IgD-negative memory B cell (primary cell): ENCODE measurements around the gene CHD2. TPM values are rescaled to one million over a fixed set of nuclear protein-coding genes. Genes with fewer than 3 reads are reported as not detected.

Source experiments
- H3K27ac Mint-ChIP-seq, 3 donors: one replicate each; pipeline ENCODE4 v1.8.0; 2020 to 2022; ENCODE audit warnings: mild to moderate bottlenecking in 3 of 3, mixed read lengths in 3 of 3, moderate library complexity in 1 of 3
- H3K27me3 Mint-ChIP-seq: one replicate; pipeline ENCODE4 v1.8.0; 2021; ENCODE audit warnings: mixed read lengths
- H3K36me3 Mint-ChIP-seq: one replicate; pipeline ENCODE4 v1.8.0; 2020; ENCODE audit warnings: mild to moderate bottlenecking, mixed read lengths
- H3K4me1 Mint-ChIP-seq, 3 donors: one replicate each; pipeline ENCODE4 v1.8.0; 2020 to 2022; ENCODE audit warnings: mixed read lengths in 3 of 3, mild to moderate bottlenecking in 1 of 3
- H3K4me3 Mint-ChIP-seq, 4 donors: one replicate each; pipeline ENCODE4 v1.8.0; 2020 to 2022; ENCODE audit warnings: mild to moderate bottlenecking in 4 of 4, mixed read lengths in 4 of 4, moderate library complexity in 3 of 4
- H3K9me3 Mint-ChIP-seq, 3 donors: one replicate each; pipeline ENCODE4 v1.8.0; 2020 to 2021; ENCODE audit warnings: mixed read lengths in 3 of 3, mild to moderate bottlenecking in 1 of 3
- polyA plus RNA-seq: library from polyadenylated mRNA; unstranded; fragments of 300-500 nt; fragmentation: Illumina TruSeq; gene quantifications from one replicate; pipeline ENCODE4 v1.2.3, GENCODE V29; 2021

Gene CHD2
- polyA plus RNA-seq, 1 donor from 2014 or later: 131 TPM

DNA sequence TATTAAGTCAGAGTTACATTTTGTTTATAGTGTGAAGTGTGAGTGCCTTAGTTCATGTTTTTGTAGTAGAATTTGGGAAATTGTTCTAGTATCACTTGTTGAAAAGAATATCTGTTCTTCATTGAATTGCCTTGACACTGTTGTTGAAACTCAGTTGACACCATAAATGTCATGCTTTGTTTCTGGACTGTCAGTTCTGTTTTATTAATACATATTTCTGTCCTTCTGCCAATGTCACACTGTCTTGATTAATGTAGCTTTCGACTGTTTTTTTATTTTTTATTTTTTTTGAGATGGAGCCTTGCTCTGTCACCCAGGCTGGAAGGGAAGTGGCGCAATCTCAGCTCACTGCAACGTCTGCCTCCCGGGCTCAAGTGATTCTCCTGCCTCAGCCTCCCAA, 59.1 kb downstream of the CHD2 start:
- H3K36me3 Mint-ChIP-seq: peaks cover 12% of the 10 kb centered on the region
- H3K27ac Mint-ChIP-seq: peak overlapping the region in 2 of 3 donors; percentile 28 to 32

DNA sequence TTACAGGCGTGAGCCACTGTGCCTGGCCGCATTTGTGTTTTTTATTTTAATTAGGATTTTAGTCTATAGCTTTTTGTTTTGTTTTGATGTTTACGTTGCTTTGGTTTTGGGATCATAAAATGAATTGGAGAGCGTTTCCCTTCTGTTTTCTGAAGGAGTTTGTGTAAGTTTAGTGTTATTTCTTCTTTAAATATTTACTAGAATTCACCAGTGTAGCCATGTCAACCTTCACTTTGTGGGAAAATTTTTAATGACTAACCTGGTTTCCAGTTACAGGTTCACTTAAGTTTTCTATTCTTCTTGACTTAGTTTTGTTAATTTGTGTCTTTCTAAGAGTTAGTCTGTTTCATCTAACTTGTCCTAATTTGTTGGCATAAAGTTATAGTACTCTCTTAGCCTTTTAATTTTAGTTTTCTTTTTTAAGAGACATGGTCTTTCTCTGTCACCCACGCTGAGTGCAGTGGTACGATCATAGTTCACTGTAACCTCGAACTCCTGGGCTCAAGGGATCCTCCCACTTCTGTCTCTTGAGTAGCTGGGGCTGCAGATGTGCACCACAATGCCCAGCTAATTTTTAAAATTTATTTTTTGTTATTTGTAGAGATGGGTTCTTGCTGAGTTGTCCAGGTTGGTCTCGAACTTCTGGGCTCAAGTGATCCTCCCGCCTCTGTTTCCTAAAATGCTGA, 61.0 kb downstream of the CHD2 start:
- H3K4me3 Mint-ChIP-seq: no peak overlapping the region
- H3K27me3 Mint-ChIP-seq: no peaks in the 10 kb centered on the region
- no peak overlapping the region for H3K27ac Mint-ChIP-seq
- H3K36me3 Mint-ChIP-seq: peaks cover 14% of the 10 kb centered on the region
- H3K4me1 Mint-ChIP-seq: peaks cover 3 to 14% (median 12%) of the 10 kb centered on the region in 3 donors
- H3K9me3 Mint-ChIP-seq: no peaks in the 10 kb centered on the region

More for the DNA sequence above, 59.1 kb downstream of the CHD2 start:
- no peak overlapping the region for H3K4me3 Mint-ChIP-seq
- H3K9me3 Mint-ChIP-seq: no peaks in the 10 kb centered on the region
- peaks cover 3 to 14% (median 12%) of the 10 kb centered on the region in 3 donors for H3K4me1 Mint-ChIP-seq
- no peaks in the 10 kb centered on the region for H3K27me3 Mint-ChIP-seq

DNA sequence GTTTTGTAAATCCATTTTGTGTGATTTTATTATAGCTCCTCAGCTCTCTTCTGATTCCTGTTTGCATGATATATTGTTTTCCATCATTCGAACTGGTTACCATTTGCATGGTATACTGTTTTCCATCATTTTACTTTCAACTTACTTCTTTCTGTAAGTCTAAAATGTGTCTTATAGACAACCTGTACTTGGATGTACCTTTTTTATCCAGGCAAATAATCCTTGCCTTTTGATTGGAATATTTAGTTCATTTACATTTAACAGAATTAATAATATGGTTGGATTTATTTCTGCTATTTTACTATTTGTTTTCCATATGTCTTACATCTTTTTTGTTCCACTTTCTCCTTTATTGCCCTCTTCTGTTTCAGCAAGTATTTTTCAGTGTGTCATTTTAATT, 62.8 kb downstream of the CHD2 start:
- Mint-ChIP-seq H3K36me3 (peaks cover 14% of the 10 kb centered on the region), H3K9me3 (no peaks in the 10 kb centered on the region), H3K4me3 (no peak overlapping the region), H3K27ac (peak overlapping the region in 1 of 3 donors; percentile 76), H3K4me1 (peaks cover 3 to 12% (median 11%) of the 10 kb centered on the region in 3 donors), H3K27me3 (no peaks in the 10 kb centered on the region)

DNA sequence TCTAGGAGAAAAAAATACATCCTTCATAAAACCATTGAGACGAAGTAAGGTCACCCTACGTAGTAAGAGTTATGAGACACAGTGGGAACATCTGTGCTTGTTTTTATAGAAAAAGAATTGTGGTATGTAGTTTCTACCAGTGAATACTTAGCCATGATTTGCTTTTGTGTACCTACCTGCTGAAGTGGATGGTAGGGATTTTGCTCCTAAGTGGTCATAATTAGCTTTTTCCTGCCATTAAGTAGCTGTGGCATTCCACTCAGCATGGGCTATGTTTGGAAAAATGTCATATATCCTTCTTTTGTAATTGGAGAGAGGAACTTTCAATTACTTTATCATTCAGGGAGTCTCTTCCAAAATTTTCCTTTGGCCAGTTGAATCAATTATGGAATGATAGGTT, 63.7 kb downstream of the CHD2 start:
- Mint-ChIP-seq H3K27me3 (no peaks in the 10 kb centered on the region), H3K4me1 (peaks cover 3 to 10% (median 8%) of the 10 kb centered on the region in 3 donors), H3K9me3 (no peaks in the 10 kb centered on the region), H3K36me3 (peaks cover 14% of the 10 kb centered on the region), H3K4me3 (no peak overlapping the region), H3K27ac (no peak overlapping the region)

DNA sequence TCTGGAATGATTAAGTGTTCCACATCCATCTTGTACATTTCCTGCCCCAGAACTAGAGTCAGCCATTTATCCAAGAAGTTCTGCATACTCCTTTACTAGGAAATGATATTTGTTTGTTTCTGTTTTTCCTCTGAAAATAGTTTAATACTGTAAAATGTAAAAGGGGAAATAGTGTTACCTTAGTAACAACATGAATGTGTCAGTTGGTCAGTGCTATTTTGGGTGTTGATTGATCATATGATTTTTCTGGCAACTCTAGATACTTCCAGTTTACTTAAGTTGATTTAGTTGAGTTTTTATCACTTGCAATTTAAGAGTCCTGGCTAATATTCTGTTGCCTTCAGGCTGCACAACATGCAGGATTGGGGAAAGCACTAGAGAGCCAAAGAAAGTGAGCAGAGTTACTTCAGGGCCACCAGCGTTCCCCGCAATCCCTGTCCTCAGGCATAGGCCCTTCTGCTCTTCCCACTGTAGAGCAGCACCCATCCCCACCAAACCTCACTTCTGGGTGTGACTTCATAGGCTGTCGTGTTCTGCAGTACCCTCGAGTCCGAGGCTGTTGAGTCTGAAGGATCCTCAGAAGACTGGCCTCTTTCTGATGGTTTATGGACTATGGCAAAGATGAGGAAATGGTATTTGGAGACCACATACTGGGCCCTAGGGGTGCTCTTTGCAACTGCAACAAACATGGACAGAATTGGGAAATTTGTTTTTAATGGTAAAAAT, 69.0 kb downstream of the CHD2 start:
- peaks cover 11% of the 10 kb centered on the region for H3K36me3 Mint-ChIP-seq

DNA sequence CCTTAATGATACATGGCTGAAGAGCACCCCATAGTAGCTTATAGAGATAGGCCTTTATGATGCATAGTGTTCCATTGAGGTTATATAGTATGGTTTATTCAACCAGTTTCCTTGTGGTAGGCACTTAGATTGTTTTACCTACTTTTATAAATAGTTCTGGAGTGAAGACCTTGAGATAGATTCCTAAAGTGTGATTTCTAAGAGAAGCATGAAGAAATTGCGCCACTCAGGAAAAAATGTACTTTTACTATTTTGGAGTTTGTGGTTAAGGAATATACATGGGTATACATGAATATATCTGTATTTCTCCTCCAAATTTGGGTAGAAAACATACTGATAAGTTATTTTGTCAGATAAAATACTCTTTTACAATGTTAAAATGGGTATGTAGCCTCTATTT, 70.5 kb downstream of the CHD2 start:
- Mint-ChIP-seq H3K27me3 (no peaks in the 10 kb centered on the region), H3K36me3 (peaks cover 9% of the 10 kb centered on the region), H3K4me3 (no peak overlapping the region), H3K9me3 (no peaks in the 10 kb centered on the region), H3K27ac (no peak overlapping the region), H3K4me1 (peaks cover 2 to 12% (median 9%) of the 10 kb centered on the region in 3 donors)

More for the DNA sequence above, 69.0 kb downstream of the CHD2 start:
- Mint-ChIP-seq H3K27ac (peak overlapping the region in 2 of 3 donors; percentile 26 to 43), H3K4me3 (no peak overlapping the region), H3K9me3 (no peaks in the 10 kb centered on the region), H3K4me1 (peaks cover 2 to 12% (median 9%) of the 10 kb centered on the region in 3 donors), H3K27me3 (no peaks in the 10 kb centered on the region)

DNA sequence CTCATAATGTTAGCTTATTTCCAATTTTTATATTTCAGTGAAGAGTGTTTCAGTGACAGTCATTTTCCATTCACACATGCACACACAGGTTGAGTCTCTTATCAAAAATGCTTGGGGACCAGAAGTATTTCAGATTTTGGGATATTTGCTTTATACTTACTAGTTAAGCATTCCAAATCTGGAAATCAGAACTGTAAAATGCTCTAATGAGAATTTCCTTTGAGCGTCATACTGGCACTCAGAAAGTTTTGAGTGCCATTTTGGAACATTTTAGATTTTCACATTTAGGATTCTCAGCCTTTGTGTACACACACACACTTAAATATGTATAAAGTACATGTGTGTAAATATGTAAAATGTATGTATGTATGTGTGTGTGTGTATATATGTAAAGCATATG, 71.0 kb downstream of the CHD2 start:
- Mint-ChIP-seq H3K9me3 (no peaks in the 10 kb centered on the region), H3K27ac (no peak overlapping the region), H3K4me3 (no peak overlapping the region), H3K36me3 (peaks cover 11% of the 10 kb centered on the region), H3K4me1 (peaks cover 2 to 12% (median 9%) of the 10 kb centered on the region in 3 donors), H3K27me3 (no peaks in the 10 kb centered on the region)

DNA sequence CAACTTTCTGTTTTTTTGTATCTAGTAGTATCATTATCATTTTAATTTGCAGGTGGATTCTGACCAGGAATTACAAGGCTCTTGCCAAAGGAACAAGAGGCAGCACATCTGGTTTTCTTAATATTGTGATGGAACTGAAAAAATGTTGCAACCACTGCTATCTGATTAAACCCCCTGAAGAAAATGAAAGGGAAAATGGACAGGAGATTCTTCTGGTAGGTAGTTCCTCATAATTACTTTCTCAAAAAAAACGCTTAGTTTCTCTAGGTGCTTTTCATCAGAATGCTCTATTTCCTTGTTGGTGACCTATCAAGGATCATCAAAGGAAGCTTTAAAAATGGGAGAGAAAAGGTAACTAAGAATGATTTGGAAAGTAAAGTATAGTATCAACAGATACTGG, 71.6 kb downstream of the CHD2 start:
- H3K36me3 Mint-ChIP-seq: peaks cover 11% of the 10 kb centered on the region
- H3K27ac Mint-ChIP-seq: peak overlapping the region in 2 of 3 donors; percentile 3 to 11
- no peaks in the 10 kb centered on the region for H3K9me3 Mint-ChIP-seq
- peaks cover 2 to 12% (median 9%) of the 10 kb centered on the region in 3 donors for H3K4me1 Mint-ChIP-seq
- no peaks in the 10 kb centered on the region for H3K27me3 Mint-ChIP-seq
- no peak overlapping the region for H3K4me3 Mint-ChIP-seq

DNA sequence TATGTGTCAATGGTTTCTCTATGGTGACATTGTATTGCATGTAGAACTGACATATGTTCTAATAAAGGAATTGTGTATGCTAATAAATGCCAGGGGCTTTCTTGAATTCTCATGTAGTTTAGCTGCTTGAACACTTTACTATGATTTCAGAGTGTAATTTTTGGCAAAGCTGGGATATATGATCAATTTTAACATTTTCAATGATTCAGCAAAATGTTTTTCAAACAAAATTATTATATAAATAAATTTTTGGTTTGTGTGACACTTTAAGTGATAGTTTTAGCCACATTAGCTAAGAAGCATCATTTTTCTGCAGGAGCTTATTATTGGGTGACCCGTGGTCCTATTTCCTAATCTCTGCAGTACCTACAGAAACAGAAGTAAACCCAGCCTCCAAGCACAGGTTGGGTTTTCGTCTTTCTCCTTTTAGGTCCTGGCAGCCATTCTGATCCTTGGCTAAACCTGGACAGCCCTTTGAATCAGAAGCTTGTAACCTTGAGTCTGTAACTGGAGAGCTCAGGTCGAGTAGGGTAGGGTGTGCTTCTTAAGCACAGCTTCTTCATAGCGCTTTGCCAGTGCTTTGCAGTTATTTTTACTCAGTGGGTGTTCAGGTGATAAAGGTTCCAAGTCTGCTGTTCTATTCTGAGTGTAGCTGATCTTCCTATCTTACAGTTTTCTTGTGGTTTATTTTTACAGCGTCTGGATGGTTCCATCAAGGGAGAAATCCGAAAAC, 74.2 kb downstream of the CHD2 start:
- H3K9me3 Mint-ChIP-seq: no peaks in the 10 kb centered on the region
- H3K4me3 Mint-ChIP-seq: no peak overlapping the region
- H3K27ac Mint-ChIP-seq: peak overlapping the region in 1 of 3 donors; percentile 63
- peaks cover 10% of the 10 kb centered on the region for H3K36me3 Mint-ChIP-seq
- no peaks in the 10 kb centered on the region for H3K27me3 Mint-ChIP-seq
- peaks cover 2 to 12% (median 7%) of the 10 kb centered on the region in 3 donors for H3K4me1 Mint-ChIP-seq

DNA sequence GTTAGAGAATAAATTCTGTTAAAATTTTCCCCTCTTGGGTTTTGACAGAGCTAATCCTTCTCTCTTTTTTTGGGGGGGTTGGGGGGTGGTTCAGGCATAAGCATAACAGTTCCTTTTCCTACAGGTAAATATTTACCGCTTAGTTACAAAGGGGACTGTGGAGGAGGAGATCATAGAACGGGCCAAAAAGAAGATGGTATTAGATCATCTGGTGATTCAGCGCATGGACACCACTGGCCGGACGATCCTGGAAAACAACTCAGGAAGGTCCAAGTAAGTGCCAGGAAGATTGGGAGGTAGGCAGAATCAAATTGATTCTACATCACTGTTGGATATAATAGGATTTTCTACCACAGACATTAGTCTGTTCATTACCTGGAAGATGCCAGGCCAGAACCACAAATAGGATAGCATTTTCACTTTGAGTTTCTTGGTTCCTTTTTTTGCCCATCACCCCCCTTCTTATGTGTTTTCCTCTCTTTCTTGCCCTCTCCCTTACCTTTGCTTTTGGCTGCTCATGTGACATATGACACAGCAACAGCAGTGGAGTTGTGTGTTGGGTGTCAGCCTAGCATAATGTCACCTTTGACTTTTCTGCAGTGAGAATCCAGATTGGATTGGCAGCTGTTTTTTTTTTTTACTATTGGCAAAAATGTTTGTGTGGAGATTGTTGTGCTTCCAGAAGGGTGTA, 79.0 kb downstream of the CHD2 start:
- H3K27me3 Mint-ChIP-seq: no peaks in the 10 kb centered on the region
- no peaks in the 10 kb centered on the region for H3K9me3 Mint-ChIP-seq
- H3K27ac Mint-ChIP-seq: peak overlapping the region in 2 of 3 donors; percentile 57 to 65
- H3K4me3 Mint-ChIP-seq: no peak overlapping the region
- H3K36me3 Mint-ChIP-seq: peaks cover 6% of the 10 kb centered on the region
- no peaks in the 10 kb centered on the region for H3K4me1 Mint-ChIP-seq

DNA sequence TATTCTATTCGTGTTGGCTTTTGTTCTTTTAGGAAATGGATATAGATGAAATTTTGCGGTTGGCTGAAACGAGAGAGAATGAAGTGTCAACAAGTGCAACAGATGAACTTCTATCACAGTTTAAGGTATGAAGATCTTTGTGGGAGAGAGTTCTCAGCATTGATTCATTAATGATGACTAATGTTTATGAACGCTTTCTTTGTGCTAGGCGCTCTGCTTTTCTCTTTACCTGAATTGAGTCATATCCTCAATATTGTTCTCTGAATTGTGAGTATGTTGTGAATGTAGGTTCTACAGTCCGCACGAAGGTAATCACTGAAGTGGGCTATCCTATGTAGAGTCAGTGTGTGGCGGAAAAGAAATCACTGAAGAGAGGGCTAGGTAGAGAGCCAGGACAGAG, 81.2 kb downstream of the CHD2 start:
- Mint-ChIP-seq H3K27ac (no peak overlapping the region), H3K27me3 (no peaks in the 10 kb centered on the region), H3K4me3 (no peak overlapping the region), H3K4me1 (peaks cover 0 to 3% (median under 1%) of the 10 kb centered on the region in 3 donors), H3K36me3 (peaks cover 11% of the 10 kb centered on the region), H3K9me3 (no peaks in the 10 kb centered on the region)

DNA sequence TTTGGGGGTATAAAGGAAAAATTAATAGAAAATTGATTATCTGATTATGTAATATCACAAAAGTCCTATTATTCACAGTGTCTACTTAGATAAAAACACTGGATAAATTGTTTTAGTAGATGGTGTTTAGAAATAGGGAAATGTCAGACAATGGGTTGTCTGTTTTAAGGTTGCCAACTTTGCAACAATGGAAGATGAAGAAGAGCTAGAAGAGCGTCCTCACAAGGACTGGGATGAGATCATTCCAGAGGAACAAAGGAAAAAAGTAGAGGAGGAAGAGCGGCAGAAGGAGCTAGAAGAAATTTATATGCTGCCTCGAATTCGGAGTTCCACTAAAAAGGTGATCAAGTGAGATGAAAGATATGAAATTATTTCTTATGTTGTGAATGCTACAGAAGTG, 84.0 kb downstream of the CHD2 start:
- no peaks in the 10 kb centered on the region for H3K9me3 Mint-ChIP-seq
- no peaks in the 10 kb centered on the region for H3K27me3 Mint-ChIP-seq
- no peak overlapping the region for H3K4me3 Mint-ChIP-seq
- peak overlapping the region in 1 of 3 donors; percentile 5 for H3K27ac Mint-ChIP-seq
- H3K36me3 Mint-ChIP-seq: peaks cover 11% of the 10 kb centered on the region
- H3K4me1 Mint-ChIP-seq: peaks cover 0 to 8% (median 3%) of the 10 kb centered on the region in 3 donors

DNA sequence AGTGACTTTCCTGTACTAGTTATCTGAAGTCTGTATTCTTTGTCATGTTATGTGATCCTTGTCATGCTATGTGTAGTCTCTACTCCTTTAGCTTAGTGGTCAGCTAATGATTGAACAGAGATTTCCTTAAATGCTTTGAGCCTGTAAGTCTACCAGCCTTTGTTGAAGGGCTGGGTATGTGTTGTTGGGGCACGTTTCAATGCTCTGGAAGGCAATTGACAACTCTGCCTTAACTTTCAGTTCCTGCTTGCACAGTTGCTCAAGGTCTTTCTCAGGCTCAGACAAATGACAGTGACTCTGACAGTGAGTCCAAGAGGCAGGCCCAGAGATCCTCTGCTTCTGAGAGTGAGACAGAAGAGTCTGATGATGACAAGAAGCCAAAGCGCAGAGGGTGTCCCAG, 89.3 kb downstream of the CHD2 start:
- no peak overlapping the region for H3K27ac Mint-ChIP-seq
- peaks cover 3 to 8% (median 3%) of the 10 kb centered on the region in 3 donors for H3K4me1 Mint-ChIP-seq
- H3K9me3 Mint-ChIP-seq: no peaks in the 10 kb centered on the region
- H3K27me3 Mint-ChIP-seq: no peaks in the 10 kb centered on the region
- peaks cover 5% of the 10 kb centered on the region for H3K36me3 Mint-ChIP-seq
- H3K4me3 Mint-ChIP-seq: no peak overlapping the region

DNA sequence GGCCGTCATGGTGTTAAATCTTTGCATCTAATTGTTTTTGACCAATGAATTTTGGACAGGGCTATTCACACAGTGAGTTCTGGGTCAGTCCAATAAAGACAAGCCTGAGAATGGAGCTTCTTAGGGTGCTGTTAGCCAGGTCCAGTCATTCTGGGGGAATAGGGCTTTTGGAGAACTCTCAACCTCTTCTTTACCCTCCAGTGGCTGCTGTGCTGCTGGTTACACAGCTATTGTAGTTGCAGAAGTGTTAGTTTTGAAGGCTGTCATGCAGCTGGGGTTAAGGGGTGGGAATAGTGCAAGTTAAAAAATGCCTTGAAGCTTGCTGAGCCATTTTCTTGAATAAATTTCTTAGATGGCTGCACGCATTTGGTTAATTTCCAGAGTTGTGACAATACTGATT, 89.9 kb downstream of the CHD2 start:
- H3K36me3 Mint-ChIP-seq: peaks cover 5% of the 10 kb centered on the region
- H3K27me3 Mint-ChIP-seq: no peaks in the 10 kb centered on the region
- peaks cover 3 to 8% (median 3%) of the 10 kb centered on the region in 3 donors for H3K4me1 Mint-ChIP-seq
- H3K9me3 Mint-ChIP-seq: no peaks in the 10 kb centered on the region
- H3K4me3 Mint-ChIP-seq: no peak overlapping the region
- peak overlapping the region in 1 of 3 donors; percentile 41 for H3K27ac Mint-ChIP-seq
